ENCODE measurements around the gene FPR3.
"Not testable (repeated sequence)": the region's sequence is repeated elsewhere in the genome, so short reads cannot be mapped to it uniquely, and the experiment has no call there.

Gene FPR3

DNA sequence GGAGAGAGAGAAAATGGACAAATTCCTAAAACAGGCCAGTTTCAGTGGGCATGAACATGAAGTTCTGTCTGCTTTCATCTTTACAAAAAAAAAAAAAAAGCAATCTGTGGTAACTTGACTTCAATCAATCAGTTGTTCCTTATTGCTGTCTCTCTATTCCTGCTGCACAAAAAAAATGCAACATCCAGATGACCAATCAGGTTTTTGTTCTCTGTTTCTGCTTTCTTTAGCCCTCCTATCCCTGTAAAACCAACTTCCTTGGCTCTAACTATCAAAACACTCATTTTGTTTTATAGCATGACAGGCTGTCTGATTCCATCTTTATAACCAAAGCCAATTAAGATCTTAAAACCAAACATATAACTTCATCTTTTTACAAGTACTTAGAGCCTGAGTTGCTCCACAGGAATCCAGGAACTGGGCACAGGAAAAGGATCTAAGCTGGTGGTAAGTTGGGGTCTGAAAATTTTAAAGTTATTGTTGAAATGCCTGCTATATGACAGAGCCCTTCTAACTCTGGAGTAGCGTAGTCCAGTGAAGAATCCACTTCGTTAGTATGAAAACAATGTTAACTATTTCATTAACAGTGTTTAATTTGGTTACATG is at the start of gene FPR3:
Gene FPR3 (plus strand): TSS at position 273 of the 606 bp plus-strand sequence. CDS start 28,592 bp downstream, outside the sequence.
- no peak for DNase-seq (ENCODE audit: low read depth)

- DNase-seq (ENCODE audit: low read depth), result no peak
Observed at GRCh38 chr19:51746731-51747130, 48.2 kb upstream of the FPR3 start.

- DNase-seq (ENCODE audit: low read depth), result no peak
Observed at GRCh38 chr19:51749979-51750378, 45.0 kb upstream of the FPR3 start.

DNA sequence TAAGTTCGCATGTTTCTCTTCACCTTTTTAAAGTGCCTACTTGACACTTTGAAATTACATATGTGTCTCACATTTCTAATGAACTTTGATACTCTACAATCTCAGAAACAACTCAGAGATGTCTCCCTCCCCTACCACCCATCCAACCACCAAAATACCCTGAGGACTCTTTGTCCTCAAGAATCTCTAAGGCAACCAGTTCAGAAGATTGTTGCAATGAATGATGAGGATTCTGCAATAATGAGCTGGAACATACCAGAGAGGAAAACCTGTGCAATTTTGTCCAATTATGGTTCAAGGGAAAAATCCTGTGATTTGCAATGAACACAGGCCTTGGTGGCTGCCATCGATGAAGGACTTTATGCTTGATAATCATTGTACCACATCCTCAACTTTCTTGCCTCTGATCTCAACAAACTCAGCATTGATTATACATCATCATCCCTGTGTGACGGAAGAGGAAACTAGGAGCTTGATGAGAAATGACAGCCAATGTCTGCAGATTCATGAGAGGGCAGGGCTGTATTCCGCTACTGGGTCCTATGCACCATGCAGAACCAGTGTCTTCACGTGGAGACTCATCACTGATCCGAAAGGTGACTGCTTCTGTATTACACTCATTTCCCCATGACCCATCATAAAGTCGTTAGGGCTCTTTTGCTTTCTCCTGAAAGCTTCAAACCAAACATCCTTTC is 44.4 kb upstream of the FPR3 start:
- DNase-seq (ENCODE audit: low read depth), result no peak

DNA sequence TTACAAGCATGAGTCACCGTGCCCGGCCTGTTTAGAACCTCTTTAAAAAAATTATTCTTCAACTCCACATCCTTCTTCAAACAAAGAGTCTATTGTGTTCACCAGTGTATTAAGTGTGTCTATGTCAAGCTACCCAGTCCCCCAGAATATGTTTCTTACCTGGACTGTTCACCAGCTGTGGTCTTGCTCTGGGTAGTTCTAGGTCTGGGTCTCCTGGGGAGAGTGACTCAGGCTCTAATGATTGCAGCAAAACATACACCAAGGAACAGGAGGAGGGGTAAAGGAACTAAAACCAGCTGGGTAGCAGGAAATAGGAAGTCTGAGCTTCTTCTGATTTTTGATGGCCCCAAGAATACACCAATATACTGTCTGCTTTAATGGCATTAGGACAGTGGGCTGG is 43.3 kb upstream of the FPR3 start, which contains the start of gene FPR1:
Gene FPR1 (minus strand): TSS at position 224 of the 400 bp plus-strand sequence. CDS start 4,884 bp downstream, outside the sequence.
- DNase-seq (ENCODE audit: low read depth), result no peak

DNA sequence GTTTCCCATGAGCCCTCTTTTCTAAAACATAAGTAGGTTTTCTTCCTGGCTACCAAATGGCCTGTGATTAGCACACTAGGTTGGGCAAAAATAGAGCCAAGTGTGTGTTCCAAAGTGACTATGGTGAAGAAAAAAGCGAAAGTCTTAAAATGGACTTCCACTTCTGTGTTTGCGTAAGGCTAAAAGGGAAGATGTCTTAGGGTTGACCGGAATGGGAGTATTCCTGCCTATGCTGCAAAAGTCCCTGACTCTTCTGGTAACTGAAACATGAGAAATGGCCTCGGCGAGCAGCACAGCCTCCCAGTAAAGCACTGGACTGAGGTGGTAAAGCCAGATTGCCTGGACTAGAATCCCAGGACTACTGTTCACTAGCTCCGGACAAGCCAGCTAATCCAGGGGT is 40.8 kb upstream of the FPR3 start:
- DNase-seq (ENCODE audit: low read depth), result no peak

DNA sequence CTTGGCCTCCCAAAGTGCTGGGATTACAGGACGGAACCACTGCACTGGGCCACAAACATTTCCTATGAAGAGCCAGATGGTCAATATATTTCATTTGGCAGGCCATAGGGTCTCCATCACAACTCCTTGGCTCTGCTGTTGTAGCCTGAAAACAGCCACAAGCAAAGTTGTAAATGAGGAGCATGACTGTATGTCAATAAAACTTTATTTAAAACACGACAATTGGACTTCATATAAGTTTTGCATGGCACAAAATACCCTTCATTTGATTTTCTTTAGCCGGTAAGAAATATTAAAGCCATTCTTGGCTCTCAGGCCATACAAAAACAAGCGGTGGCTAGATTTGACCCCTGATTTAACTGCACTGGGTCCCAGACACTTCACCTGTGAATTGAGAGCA is 40.2 kb upstream of the FPR3 start:
- DNase-seq (ENCODE audit: low read depth), result no peak

GRCh38 chr19:51755571-51755970 is 39.4 kb upstream of the FPR3 start:
- DNase-seq (ENCODE audit: low read depth), result no peak

DNA sequence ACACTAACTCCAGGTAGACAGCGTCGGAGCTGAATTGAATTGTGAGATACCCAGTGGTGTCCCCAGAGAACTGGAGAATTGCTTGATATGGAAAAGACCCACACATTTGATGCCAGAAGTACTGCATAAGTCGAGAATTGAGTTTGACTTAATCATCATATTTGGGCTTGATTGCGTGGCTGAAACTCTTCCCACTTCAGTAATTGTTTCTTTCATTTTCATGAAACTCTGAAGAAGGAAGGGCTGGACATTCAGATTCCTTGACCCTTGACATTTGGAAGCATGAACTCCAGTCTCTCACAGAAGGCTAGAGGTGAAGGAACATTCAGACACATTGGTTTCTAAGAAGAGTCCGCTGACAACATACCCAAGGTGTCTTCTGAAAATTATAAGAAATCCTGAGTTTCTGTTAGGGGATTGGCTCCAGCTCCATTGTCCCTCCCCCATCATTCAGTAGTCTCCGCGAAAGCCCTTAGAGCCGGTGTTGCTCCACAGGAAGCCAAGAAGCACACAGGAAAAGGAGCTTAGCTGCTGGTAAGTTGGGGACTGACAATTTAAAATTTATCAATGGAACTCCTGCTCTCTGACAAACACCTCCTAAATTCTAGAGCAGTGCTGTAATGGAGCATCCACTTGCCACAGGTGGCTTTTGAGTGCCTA is 34.1 kb upstream of the FPR3 start, which contains the start of gene FPR2:
Gene FPR2 (plus strand): TSS at position 484 of the 660 bp plus-strand sequence. CDS start 7,479 bp downstream, outside the sequence.
- DNase-seq (ENCODE audit: low read depth), result no peak

- no peak for DNase-seq (ENCODE audit: low read depth)
Observed at GRCh38 chr19:51761696-51762095, 33.3 kb upstream of the FPR3 start.

DNA sequence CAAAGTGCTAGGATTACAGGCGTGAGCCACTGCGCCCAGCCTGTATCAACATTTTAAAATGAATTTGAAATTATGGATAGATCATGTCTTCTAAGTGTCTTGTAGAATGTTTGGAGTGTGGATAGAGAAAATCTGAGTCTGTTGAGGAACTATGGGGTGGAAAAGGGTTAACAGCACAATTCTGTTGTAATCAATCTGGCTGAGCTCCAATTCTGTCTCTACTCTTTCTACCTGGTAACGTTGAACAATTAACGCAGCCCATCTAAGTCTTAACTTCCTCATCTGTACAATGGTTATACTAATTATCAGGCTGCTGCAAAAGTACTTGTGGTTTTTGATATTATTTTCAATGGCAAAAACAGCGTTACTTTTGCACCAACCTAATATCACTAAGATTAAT is 29.9 kb upstream of the FPR3 start:
- DNase-seq (ENCODE audit: low read depth), result no peak

GRCh38 chr19:51766461-51766860 is 28.5 kb upstream of the FPR3 start:
- no peak for DNase-seq (ENCODE audit: low read depth)

- DNase-seq (ENCODE audit: low read depth), result no peak
Observed at GRCh38 chr19:51771376-51772130, 23.4 kb upstream of the FPR3 start.

DNA sequence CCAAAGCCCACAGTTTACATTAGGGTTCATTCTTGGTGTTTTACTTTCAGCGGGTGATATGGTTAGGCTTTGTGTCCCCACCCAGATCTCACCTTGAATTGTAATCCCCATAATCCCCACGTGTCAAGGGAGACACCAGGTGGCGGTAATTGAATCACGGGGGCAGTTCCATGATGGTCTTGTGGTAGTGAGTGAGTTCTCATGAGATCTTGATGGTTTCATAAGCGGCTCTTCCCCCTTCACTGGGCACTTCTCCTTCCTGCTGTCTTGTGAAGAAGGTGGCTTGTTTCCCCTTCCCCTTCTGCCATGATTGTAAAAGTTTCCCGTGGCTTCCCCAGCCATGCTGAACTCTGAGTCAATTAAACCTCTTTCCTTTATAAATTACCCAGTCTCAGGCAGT is 22.0 kb upstream of the FPR3 start:
- DNase-seq (ENCODE audit: low read depth), result no peak

DNA sequence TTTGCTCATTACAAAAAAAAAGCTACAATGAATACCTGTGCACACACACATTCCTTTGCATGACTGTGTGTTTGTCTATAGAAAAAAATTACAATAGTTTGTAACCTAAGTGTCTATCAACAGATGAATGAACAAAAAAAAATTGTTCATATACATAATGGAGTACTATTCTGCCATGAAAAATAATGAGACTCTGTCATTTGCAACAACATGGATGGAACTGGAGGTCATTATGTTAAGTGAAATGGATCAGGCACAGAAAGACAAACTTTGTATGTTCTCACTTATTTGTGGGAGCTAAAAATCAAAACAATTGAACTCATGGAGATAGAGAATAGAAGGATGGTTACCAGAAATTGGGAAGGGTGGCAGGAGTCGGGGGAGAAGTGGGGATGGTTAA is 18.4 kb upstream of the FPR3 start:
- DNase-seq (ENCODE audit: low read depth), result not testable (repeated sequence)

DNA sequence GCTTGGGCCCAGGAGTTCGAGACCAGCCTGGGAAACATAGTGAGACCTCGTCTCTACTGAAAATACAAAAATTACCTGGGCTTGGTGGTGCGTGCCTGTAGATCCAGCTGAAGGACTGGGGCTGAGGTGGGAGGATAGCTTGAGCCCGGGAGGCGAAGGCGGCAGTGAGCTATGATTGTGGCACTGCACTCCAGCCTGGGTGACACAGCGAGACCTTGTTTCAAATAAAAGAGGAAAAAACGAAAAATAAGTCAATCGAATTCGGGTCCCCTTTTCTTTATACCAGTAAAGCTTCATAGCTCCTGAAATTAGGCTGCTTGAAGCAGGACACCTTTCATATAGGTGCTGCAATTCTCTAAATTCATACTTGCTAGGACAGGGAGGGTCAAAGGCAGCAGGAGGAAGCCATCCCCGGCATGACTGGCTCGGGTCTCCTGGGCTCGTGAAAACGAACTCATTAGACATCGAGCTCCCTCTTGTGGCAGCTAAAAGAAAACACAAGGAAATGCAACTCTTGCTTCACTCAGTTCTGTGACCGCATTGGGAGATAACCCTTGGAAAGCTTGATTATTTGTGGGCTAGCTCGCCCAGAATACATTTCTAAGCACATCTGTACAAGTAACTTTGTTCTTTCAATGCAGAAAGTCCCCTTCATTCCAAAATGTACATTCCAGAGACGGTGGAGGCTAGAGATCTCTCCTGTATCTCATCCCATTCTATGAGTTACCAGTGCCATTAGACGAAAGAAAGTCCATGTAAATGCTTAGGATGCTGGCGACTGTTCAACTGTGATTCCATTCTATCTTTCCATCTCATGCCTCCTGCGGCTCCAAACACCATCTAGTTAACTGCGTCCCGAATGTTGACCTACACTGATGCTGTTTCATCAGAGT is 17.1 kb upstream of the FPR3 start:
- DNase-seq (ENCODE audit: low read depth), result no peak

DNA sequence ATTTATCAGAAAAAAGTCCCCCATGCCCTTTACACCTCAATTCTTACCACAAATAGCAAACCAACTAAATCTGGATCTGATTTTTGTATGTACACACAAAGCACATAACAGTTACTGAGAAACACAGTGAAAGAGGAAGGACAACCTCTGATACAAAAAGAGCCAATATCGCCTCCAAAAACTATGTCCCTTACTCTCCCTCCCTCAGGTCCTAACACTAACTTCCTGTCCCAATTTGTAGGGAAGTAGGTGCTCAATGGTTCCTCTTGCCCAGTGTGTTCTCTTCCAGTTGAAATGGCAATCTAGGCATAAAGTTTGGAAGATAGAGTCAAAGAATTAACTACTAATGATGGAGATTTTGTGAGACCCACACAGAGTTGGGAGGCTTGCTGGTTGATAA is 15.8 kb upstream of the FPR3 start:
- DNase-seq (ENCODE audit: low read depth), result no peak

DNA sequence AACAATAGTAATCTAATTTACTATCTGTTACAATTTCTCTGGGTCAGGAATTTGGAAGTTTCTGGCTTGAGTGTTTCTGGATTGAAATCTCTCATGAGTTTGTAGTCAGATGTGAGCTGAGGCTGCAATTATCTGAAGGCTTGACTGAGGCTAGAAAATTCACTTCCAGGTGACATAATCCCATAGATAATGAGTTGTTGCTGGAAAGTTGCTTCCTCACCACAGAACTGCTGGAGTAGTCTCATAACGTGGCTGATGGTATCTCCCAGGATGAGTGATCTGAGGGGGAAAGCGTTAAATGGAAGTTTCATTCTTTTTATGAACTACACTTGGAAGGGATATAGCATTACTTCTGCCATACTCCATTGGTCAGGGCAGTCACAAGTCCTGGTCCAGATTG is 15.3 kb upstream of the FPR3 start:
- no peak for DNase-seq (ENCODE audit: low read depth)

DNA sequence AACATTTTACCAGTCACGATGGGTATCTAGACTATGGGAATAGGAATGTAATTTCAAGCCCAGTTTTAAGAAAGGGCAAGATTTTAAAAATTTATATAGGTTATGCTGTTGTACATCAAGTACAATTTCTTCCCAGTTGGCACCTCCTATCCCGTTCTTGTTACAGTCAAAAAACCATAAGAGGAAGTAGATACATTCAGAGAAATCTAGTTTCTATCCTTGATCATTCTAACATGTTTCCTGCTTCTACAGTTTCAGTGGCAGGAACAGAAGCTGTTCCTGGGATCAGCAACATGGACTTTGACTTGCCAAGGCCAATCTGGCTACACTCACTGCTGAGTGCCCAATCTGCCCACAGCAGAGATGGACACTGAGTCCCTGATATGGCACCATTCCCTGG is 14.7 kb upstream of the FPR3 start:
- no peak for DNase-seq (ENCODE audit: low read depth)

GRCh38 chr19:51781999-51782398 is 13.0 kb upstream of the FPR3 start:
- no peak for DNase-seq (ENCODE audit: low read depth)

- DNase-seq (ENCODE audit: low read depth), result no peak
Observed at GRCh38 chr19:51783372-51783771, 11.6 kb upstream of the FPR3 start.

Measured in stimulated activated CD8-positive, alpha-beta memory T cell treated with anti-CD3 and anti-CD28 coated beads, Interleukin-12 subunit alpha, Interleukin-12 subunit beta, amount 100 ng/mL, for 1 hour (primary cell).